ENCODE data around the gene LSM3.

GRCh38 chr3:14234251-14235002, 55.8 kb downstream of the LSM3 start:
- TF ChIP-seq, protein P1, sequence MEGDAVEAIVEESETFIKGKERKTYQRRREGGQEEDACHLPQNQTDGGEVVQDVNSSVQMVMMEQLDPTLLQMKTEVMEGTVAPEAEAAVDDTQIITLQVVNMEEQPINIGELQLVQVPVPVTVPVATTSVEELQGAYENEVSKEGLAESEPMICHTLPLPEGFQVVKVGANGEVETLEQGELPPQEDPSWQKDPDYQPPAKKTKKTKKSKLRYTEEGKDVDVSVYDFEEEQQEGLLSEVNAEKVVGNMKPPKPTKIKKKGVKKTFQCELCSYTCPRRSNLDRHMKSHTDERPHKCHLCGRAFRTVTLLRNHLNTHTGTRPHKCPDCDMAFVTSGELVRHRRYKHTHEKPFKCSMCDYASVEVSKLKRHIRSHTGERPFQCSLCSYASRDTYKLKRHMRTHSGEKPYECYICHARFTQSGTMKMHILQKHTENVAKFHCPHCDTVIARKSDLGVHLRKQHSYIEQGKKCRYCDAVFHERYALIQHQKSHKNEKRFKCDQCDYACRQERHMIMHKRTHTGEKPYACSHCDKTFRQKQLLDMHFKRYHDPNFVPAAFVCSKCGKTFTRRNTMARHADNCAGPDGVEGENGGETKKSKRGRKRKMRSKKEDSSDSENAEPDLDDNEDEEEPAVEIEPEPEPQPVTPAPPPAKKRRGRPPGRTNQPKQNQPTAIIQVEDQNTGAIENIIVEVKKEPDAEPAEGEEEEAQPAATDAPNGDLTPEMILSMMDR (IDR thresholded peaks at IDR 0.05) = no peak
- TF ChIP-seq POLR2A (IDR thresholded peaks at IDR 0.05) = no peak
